Stimulated activated CD8-positive, alpha-beta memory T cell treated with anti-CD3 and anti-CD28 coated beads, Interleukin-4, amount 100 ng/mL, for 1 hour (primary cell): ENCODE measurements around the gene FGF6.
"Not testable (repeated sequence)": the region's sequence is repeated elsewhere in the genome, so short reads cannot be mapped to it uniquely, and the experiment has no call there.

ENCODE experiments used
- DNase-seq, 2 donors: peaks; one replicate each; pipeline ENCODE4 v3.0.0-alpha.2; 2020; ENCODE audit warnings: low read depth in 2 of 2, low spot score in 1 of 2

FGF6 gene

GRCh38 chr12:4421590-4422031 lies 24.0 kb downstream of the FGF6 start:
- no peak for DNase-seq

GRCh38 chr12:4420138-4420670 lies 25.4 kb downstream of the FGF6 start:
- DNase-seq, result no peak

- no peak for DNase-seq
Measured at GRCh38 chr12:4418913-4419312, 26.7 kb downstream of the FGF6 start.

- no peak for DNase-seq
Measured at GRCh38 chr12:4417936-4418335, 27.7 kb downstream of the FGF6 start.

- no peak for DNase-seq
Measured at GRCh38 chr12:4417455-4417854, 28.2 kb downstream of the FGF6 start.

GRCh38 chr12:4416276-4416675 lies 29.3 kb downstream of the FGF6 start:
- no peak for DNase-seq

GRCh38 chr12:4412465-4412864 lies 33.1 kb downstream of the FGF6 start:
- DNase-seq, result no peak

DNA sequence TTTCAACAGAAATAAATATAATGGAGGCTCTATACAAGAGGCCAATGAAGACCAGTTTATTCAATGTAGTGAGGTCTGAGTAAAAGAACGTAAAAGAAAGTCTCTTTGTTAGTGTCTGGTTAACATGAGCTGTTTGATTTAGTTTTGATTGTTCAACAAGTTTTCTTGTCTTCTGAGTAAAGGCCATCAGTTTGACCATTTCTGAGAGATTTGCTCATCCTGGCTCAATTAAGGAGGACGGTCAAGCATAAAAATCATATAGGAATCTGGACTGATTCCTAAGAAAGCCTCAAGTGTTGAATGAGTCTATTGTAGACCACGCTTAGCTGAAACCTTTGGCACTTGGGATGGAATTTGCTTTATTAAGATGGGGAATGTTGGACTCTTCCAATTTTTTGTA lies 33.6 kb downstream of the FGF6 start:
- no peak for DNase-seq

DNA sequence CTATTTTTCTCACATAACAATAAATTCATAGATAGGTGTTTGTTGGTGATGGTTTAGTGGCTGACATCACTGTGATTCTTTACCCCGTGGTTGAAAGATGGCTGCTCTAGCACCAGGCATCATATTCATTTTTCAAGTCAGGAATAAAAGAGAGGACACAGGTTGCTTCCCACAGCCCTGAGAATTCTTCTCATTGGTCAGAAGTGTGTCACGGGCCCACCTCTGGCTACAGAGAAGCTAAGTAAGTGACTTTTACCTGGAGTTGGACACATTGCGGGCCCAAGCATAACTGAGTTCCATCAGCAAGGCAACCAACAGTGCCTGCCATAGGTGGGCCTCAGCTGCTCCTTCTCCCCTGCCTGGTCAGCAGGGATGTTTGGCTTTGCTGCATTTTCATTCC lies 38.5 kb downstream of the FGF6 start:
- DNase-seq, result no peak

- DNase-seq, result not testable (repeated sequence)
Measured at GRCh38 chr12:4404877-4405637, 40.6 kb downstream of the FGF6 start.

DNA sequence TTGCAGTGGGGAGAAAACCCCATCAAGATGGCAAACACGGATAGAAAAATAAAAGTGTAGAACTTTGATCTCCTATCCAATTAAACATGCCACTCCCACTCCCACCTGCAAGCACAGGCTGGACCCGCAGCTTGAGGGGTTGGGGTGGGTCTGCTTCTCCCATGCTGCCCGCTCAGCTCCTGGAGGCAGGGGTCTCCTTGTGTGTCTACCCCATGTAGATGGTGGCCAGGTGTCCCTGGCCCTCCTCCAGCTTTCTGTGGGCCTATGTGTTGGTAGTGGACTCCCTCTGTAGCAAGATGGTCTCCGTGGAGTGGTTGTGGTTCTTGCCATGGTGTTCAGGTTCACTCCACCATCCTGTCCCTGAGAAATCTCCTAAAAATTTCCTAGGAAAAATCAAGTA lies 42.6 kb downstream of the FGF6 start:
- DNase-seq, result no peak

DNA sequence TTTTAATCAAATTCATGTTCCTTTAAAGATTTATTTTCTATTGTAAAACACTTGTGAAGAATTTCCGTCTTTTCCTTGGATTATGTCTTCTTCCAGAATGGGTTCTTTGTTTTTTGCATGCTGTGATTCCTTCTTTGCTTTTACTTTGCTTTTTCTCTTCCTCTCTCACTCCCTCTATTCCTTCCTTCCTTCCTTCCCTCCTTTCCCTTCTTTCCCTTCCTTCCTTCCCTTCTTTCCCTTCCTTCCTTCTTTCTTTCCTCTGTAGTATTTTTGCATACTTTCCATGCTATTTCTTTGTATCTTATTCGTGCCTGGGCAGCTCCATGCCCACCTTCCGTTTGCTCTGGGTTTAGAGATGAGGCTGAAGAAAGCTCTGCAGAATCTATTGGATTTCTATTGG lies 44.5 kb downstream of the FGF6 start:
- DNase-seq, result no peak

DNA sequence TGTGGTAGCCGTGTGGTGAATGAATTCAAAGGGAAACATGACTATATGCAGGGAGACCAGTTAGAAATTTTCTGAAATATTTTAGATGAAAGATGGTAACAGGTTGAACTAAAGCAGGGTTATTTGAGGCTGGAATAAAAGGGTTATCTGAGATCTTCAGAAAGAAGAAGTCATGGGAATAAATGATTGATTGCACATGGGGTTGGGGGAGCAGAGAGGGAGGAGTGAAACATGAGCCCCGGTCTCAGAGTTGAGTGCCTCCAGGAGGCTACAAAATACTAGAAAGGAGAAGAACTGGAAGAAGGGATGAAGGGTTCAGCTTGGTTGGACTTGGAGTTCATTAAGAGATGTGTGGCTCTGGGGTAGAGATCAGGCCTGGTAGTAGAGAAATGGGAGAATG lies 49.8 kb downstream of the FGF6 start:
- no peak for DNase-seq

DNA sequence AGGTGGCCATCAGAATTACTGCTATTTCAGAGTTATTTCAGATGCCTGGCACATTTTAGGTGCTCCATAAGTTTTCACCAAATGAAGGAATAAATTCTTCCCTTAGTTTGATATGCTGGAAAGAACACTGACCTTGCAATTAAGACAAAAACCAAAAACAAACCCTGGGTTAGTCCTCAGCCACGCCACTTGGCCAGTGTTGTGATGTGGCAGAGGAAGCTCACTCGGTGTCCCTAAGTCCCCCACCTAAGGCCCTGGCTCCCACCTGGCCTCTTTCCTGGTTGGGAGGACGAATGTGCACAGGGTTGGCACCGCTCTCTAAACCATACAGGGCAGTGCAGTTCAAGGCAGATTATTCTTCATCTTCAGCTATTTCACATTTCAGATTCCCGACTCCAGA lies 52.4 kb downstream of the FGF6 start:
- no peak for DNase-seq

GRCh38 chr12:4392223-4392742 lies 53.3 kb downstream of the FGF6 start:
- DNase-seq, result no peak

- DNase-seq, result no peak
Measured at GRCh38 chr12:4388662-4389061, 57.0 kb downstream of the FGF6 start.

- no peak for DNase-seq
Measured at GRCh38 chr12:4388032-4388431, 57.6 kb downstream of the FGF6 start.

DNA sequence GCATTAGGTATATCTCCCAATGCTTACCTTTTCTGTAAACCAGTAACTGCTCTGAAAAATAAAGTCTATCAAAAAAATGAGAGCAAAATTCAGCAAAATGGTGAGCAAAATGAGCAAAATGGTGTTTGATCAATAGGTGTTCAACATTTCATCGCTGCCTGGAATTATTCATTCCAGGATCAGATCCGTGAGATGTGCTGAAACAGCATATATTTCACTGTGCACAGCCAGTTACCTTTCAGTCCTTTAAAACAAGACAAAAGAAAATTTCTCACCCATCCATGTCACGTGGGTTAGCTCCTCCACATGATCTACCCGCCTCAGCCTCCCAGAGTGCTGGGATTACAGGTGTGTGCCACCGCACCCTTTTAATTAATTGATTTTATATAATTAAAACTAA lies 58.0 kb downstream of the FGF6 start:
- no peak for DNase-seq

GRCh38 chr12:4386801-4387200 lies 58.8 kb downstream of the FGF6 start:
- DNase-seq, result no peak
